GM12878 (cell line): ENCODE data around the gene PREB. TPM values are rescaled to one million over a fixed set of nuclear protein-coding genes. Genes with fewer than 3 reads are reported as not detected.

Source experiments
- ATAC-seq: fragments of 200-7000 bp; cut with Tn5 transposase; 3 replicates; pipeline ENCODE4 v1.9.1; 2020; ENCODE audit warnings: mild to moderate bottlenecking, moderate library complexity
- BruUV-seq: library from RNA; stranded (reverse); fragments of 400-500 nt; replicated peaks from 2 replicates; lab custom pipeline; 2021; lab: Mats Ljungman, UMichigan
- CTCF ChIA-PET: fragments of 300-600 bp; sonication (Branson Sonifier 250); formaldehyde crosslinking; extraction: SDS; loops from one replicate; lab custom pipeline; 2021; ENCODE audit warnings: inconsistent platforms; lab: Yijun Ruan, JAX
- POLR2A ChIA-PET: fragments of 350-600 bp; formaldehyde crosslinking; extraction: SDS; loops from one replicate; lab custom pipeline; 2021; ENCODE audit warnings: inconsistent platforms; lab: Charles Lee
- RAD21 ChIA-PET: fragments of 300-600 bp; sonication (Branson Sonifier 250); formaldehyde crosslinking; loops from one replicate; lab custom pipeline; 2023; ENCODE audit warnings: antibody characterized with exemption; ENCODE audit not compliant: unreplicated experiment; lab: Charles Lee
- SMC1A ChIA-PET: fragments of 300-600 bp; sonication (Branson Sonifier 250); formaldehyde crosslinking; loops from one replicate; lab custom pipeline; 2023; ENCODE audit not compliant: unreplicated experiment, uncharacterized antibody; lab: Charles Lee
- DNase-seq: peaks from one replicate; pipeline ENCODE4 v3.0.0-alpha.2; 2011; ENCODE audit warnings: low read depth, low spot score
- FAIRE-seq: peaks from 3 replicates; lab custom pipeline; 2011; peaks lifted over from hg19 to GRCh38; lab: Jason Lieb, UNC
- H2AFZ ChIP-seq: 2 replicates; pipeline ENCODE4 v1.6.0; 2011; ENCODE audit warnings: low read depth, low read length, control low read depth; ENCODE audit not compliant: control insufficient read depth
- H3K27ac ChIP-seq: 2 replicates; pipeline ENCODE4 v1.5.1; 2011; ENCODE audit warnings: control low read depth; ENCODE audit not compliant: control insufficient read depth, insufficient read depth
- H3K27me3 ChIP-seq, 2 experiments: replicated peaks in 1 of 2; 2 replicates each; pipeline versions ENCODE4 v1.6.0 to v1.6.1; 2011; ENCODE audit warnings: low read length in 1 of 2; ENCODE audit not compliant: control insufficient read depth in 2 of 2, insufficient read depth in 2 of 2
- H3K36me3 ChIP-seq, 2 experiments: 2 replicates each; pipeline ENCODE4 v1.5.1; 2011; ENCODE audit warnings: low read length in 1 of 2; ENCODE audit not compliant: control insufficient read depth in 2 of 2, insufficient read depth in 2 of 2
- H3K4me1 ChIP-seq: 2 replicates; pipeline ENCODE4 v1.6.1; 2011; ENCODE audit warnings: mild to moderate bottlenecking, low read length, moderate library complexity, mixed read lengths; ENCODE audit not compliant: control insufficient read depth, insufficient read depth
- H3K4me2 ChIP-seq: 2 replicates; pipeline ENCODE4 v1.6.0; 2011; ENCODE audit warnings: control low read depth; ENCODE audit not compliant: control insufficient read depth, insufficient read depth
- H3K4me3 ChIP-seq: fragments of 200-600 bp; sonication (generic); 2 replicates; pipeline ENCODE4 v1.5.1; 2016
- H3K79me2 ChIP-seq: 2 replicates; pipeline ENCODE4 v1.6.0; 2011; ENCODE audit warnings: low read length; ENCODE audit not compliant: control insufficient read depth, insufficient read depth
- H3K9ac ChIP-seq: 2 replicates; pipeline ENCODE4 v1.8.0; 2011; ENCODE audit warnings: low read length, control low read depth, mixed read lengths; ENCODE audit not compliant: control insufficient read depth, insufficient read depth
- H3K9me3 ChIP-seq: replicated peaks from 3 replicates; pipeline ENCODE4 v1.5.1; 2011; ENCODE audit warnings: mild to moderate bottlenecking, low read length; ENCODE audit not compliant: control insufficient read depth, insufficient read depth
- H4K20me1 ChIP-seq: 2 replicates; pipeline ENCODE4 v1.6.0; 2011; ENCODE audit not compliant: control insufficient read depth, insufficient read depth
- ATF7 ChIP-seq: fragments of 450-650 bp; IDR thresholded peaks from 2 replicates; pipeline ENCODE4 v1.6.1; 2016; ENCODE audit warnings: low read depth, mild to moderate bottlenecking
- BHLHE40 ChIP-seq, 2 experiments: fragments of 450-650 bp in 1 of 2; IDR thresholded peaks; 2 replicates each; pipeline ENCODE4 v1.6.1; 2011 to 2017; ENCODE audit warnings: low read depth in 2 of 2, borderline replicate concordance in 1 of 2, improper control_type of control experiment in 1 of 2, low read length in 1 of 2, mild to moderate bottlenecking in 1 of 2
- FOS ChIP-seq: IDR thresholded peaks from 3 replicates; pipeline ENCODE4 v1.6.1; 2011; ENCODE audit warnings: borderline replicate concordance; ENCODE audit not compliant: insufficient read length; ENCODE audit errors: extremely low read depth
- GATAD2B ChIP-seq: fragments of 450-650 bp; conservative IDR thresholded peaks from 2 replicates; pipeline ENCODE4 v1.6.1; 2017; ENCODE audit warnings: low read depth, mild to moderate bottlenecking, moderate library complexity
- NFIC ChIP-seq: IDR thresholded peaks from 2 replicates; pipeline ENCODE4 v1.6.1; 2012; ENCODE audit warnings: low read depth, mild to moderate bottlenecking, inconsistent platforms, low read length, moderate library complexity
- NR2C1 ChIP-seq: fragments of 450-650 bp; IDR thresholded peaks from 2 replicates; pipeline ENCODE4 v1.6.1; 2017; ENCODE audit warnings: antibody characterized with exemption, mild to moderate bottlenecking, moderate library complexity
- NR2F1 ChIP-seq: fragments of 450-650 bp; conservative IDR thresholded peaks from 2 replicates; pipeline ENCODE4 v1.6.1; 2017; ENCODE audit warnings: mild to moderate bottlenecking
- POLR2A ChIP-seq: IDR thresholded peaks from 2 replicates; pipeline ENCODE4 v1.6.1; 2011; ENCODE audit warnings: low read depth, mild to moderate bottlenecking, low read length
- RAD21 ChIP-seq: IDR thresholded peaks from 2 replicates; pipeline ENCODE4 v1.6.1; 2011; ENCODE audit warnings: mild to moderate bottlenecking, low read depth, low read length, moderate library complexity; ENCODE audit not compliant: insufficient read depth
- RELA ChIP-seq: fragments of 450-650 bp; IDR thresholded peaks from 2 replicates; pipeline ENCODE4 v1.8.0; 2014; ENCODE audit warnings: borderline replicate concordance; ENCODE audit not compliant: partially characterized antibody
- REST ChIP-seq: IDR thresholded peaks from 2 replicates; pipeline ENCODE4 v1.6.1; 2012; ENCODE audit warnings: mild to moderate bottlenecking, low read depth, low read length
- YY1 ChIP-seq: IDR thresholded peaks from 2 replicates; pipeline ENCODE4 v1.6.1; 2011; ENCODE audit warnings: low read depth, mild to moderate bottlenecking, low read length
- ZBTB11 ChIP-seq: fragments of 450-650 bp; formaldehyde crosslinking; IDR thresholded peaks from 2 replicates; pipeline ENCODE4 v1.5.0; 2022; ENCODE audit warnings: mild to moderate bottlenecking, missing genetic modification characterization
- ZZZ3 ChIP-seq: IDR thresholded peaks from 2 replicates; pipeline ENCODE4 v1.6.1; 2011; ENCODE audit warnings: low read depth; ENCODE audit not compliant: control insufficient read depth, insufficient read length
- WGBS: methylation state at CpG from one replicate; pipeline ENCODE4 v1.1.6; 2016; ENCODE audit warnings: low lambda C conversion rate; ENCODE audit not compliant: insufficient replicate concordance, insufficient coverage; ENCODE audit errors: missing lambda C conversion rate; 5-methylcytosine and 5-hydroxymethylcytosine counted together
- in situ Hi-C: fragments of 300-500 bp; cut with MboI; formaldehyde crosslinking; loops from 9 replicates; pipeline ENCODE4 v1.14.3; 2018; ENCODE audit warnings: mixed read lengths
- intact Hi-C: fragments of 100-400 bp; cut with micrococcal nuclease; formaldehyde crosslinking; loops from one replicate; pipeline ENCODE4 v1.14.2; 2022; ENCODE audit not compliant: unreplicated experiment
- polyA plus RNA-seq, 11 experiments: library from polyadenylated mRNA; depleted of rRNA in 4 of 11; unstranded in 6 of 11; stranded (reverse) in 5 of 11; fragments of >200 nt; fragmentation: Nextera tagmentation in 4 of 11; fragmentation: Illumina TruSeq in 1 of 11; extraction: Ambion mirVana in 4 of 11; extraction: Trizol in 1 of 11; gene quantifications; 1 replicate in 1 of 11; 2 replicates in 10 of 11; pipeline versions ENCODE4 v1.2.1 to v1.2.3, GENCODE V29; 2011 to 2016; ENCODE audit warnings: inconsistent platforms in 2 of 11, missing spikeins in 2 of 11, low read depth in 1 of 11
- total RNA-seq, 4 experiments: library from RNA; depleted of rRNA in 3 of 4; stranded (reverse); fragments of >200 nt in 3 of 4; fragmentation: Illumina TruSeq in 1 of 4; extraction: Trizol in 1 of 4; gene quantifications; 2 replicates each; pipeline versions ENCODE4 v1.2.1 to v1.2.3, GENCODE V29; 2013 to 2021

Gene PREB
- total and polyA plus RNA-seq, 10 of the 15 experiments (the other 5 are each of a cell fraction or from before 2014, with no cell fraction given): 26.3 to 101 (median 52.7) TPM

GRCh38 chr2:27081984-27082772 lies 52.3 kb downstream of the PREB start:
- 97% methylated on average over 38 of the region's 38 CpGs for WGBS
- peak overlapping the region; percentile 93 for H3K27ac ChIP-seq
- CTCF ChIA-PET: interaction anchor here (0.9 to 8.6 kb wide), 9 partner anchors 9 to 240 kb away, joined by 3 to 85 read pairs (median 6); partner anchors contain the start of genes AGBL5, MAPRE3, MPV17 and OST4
- H3K9me3 ChIP-seq: no peaks in the 10 kb centered on the region
- H3K4me3 ChIP-seq: peak overlapping the region; percentile 59
- SMC1A ChIA-PET: interaction anchor here (0.5 to 3.6 kb wide), 4 partner anchors 10 to 1473 kb away, joined by 3 to 19 read pairs (median 8); partner anchors contain the start of genes AGBL5 and OST4
- peak overlapping the region; percentile 74; the same call in 1 of the 2 replicates for H3K9ac ChIP-seq
- DNase-seq (no peak), ATAC-seq (no peak), FAIRE-seq (no peak)
- POLR2A ChIA-PET: interaction anchor here (0.5 to 4.9 kb wide), 4 partner anchors 9 to 831 kb away, joined by 3 to 43 read pairs (median 16); partner anchors contain the start of genes AGBL5 and OST4
- H3K4me1 ChIP-seq: peaks cover 26% of the 10 kb centered on the region
- H4K20me1 ChIP-seq: no peaks in the 10 kb centered on the region
- in situ Hi-C loops (loop anchor here (10.0 kb wide), 1 partner anchor 117 kb away; no protein-coding TSS in a partner anchor), intact Hi-C loops (loop anchor here (2.0 kb wide), 1 partner anchor 49 kb away; the partner anchor contains the start of gene TMEM214)
- H3K4me2 ChIP-seq: peak overlapping the region; percentile 94
- H2AFZ ChIP-seq: no peak overlapping the region
- H3K36me3 ChIP-seq: no peaks in the 10 kb centered on the region
- BruUV-seq: no TSS peak
- RAD21 ChIA-PET: interaction anchor here (0.8 to 2.3 kb wide), 6 partner anchors 10 to 113 kb away, joined by 3 to 22 read pairs (median 4); partner anchors contain the start of genes AGBL5 and OST4
- no peaks in the 10 kb centered on the region for H3K79me2 ChIP-seq
- H3K27me3 ChIP-seq: no peaks in the 10 kb centered on the region
- TF ChIP-seq NR2F1 (no peak), ZBTB11 (no peak), GATAD2B (no peak), RELA (no peak), ATF7 (no peak), YY1 (no peak), RAD21 (no peak), NFIC (no peak), POLR2A (no peak), ZZZ3 (no peak), NR2C1 (no peak), BHLHE40 (IDR thresholded peaks at IDR 0.05; ENCODE audit: borderline replicate concordance in 1 of 2, low read depth in 2 of 2, low read length in 1 of 2) (no peak), FOS (no peak), REST (no peak)
